HepG2 (cell line): ENCODE data around the gene THOC7. TPM values are rescaled to one million over a fixed set of nuclear protein-coding genes. Genes with fewer than 3 reads are reported as not detected.

Experiments
- ATAC-seq: fragments of 200-7000 bp; cut with Tn5 transposase; 3 replicates; pipeline ENCODE4 v1.9.1; 2020; ENCODE audit warnings: mild to moderate bottlenecking, moderate library complexity
- BruUV-seq: library from RNA; stranded (reverse); fragments of 400-500 nt; replicated peaks from 2 replicates; lab custom pipeline; 2021; lab: Mats Ljungman, UMichigan
- CTCF ChIA-PET: fragments of 300-600 bp; formaldehyde crosslinking; extraction: SDS; loops from one replicate; lab custom pipeline; 2021; ENCODE audit warnings: low total read pairs, inconsistent platforms, low intra/inter-chr PET ratio; lab: Yijun Ruan, JAX
- POLR2A ChIA-PET: fragments of 350-600 bp; sonication (Branson Sonifier 250); formaldehyde crosslinking; loops from one replicate; lab custom pipeline; 2020; ENCODE audit warnings: antibody characterized with exemption, inconsistent platforms; lab: Yijun Ruan, JAX
- DNase-seq: peaks from one replicate; pipeline ENCODE4 v3.0.0-alpha.2; 2015; ENCODE audit warnings: low spot score
- FAIRE-seq: peaks from 3 replicates; lab custom pipeline; 2011; peaks lifted over from hg19 to GRCh38; lab: Jason Lieb, UNC
- H2AFZ ChIP-seq: one replicate; pipeline ENCODE4 v1.6.1; 2011; ENCODE audit warnings: low read length, inconsistent platforms
- H3K27ac ChIP-seq: fragments of 300-600 bp; 3 replicates; pipeline ENCODE4 v1.8.0; 2011; ENCODE audit warnings: mixed run types, mild to moderate bottlenecking, mixed read lengths, low read length, inconsistent platforms; ENCODE audit not compliant: insufficient read depth; ENCODE audit errors: extremely low read length
- H3K27me3 ChIP-seq, 2 experiments: fragments of 200-600 bp in 1 of 2; 2 replicates in 1 of 2; 3 replicates in 1 of 2; pipeline versions ENCODE4 v1.6.0 to v1.8.0; 2011; ENCODE audit warnings: low read length in 2 of 2, mild to moderate bottlenecking in 2 of 2, moderate library complexity in 2 of 2, inconsistent platforms in 1 of 2; ENCODE audit not compliant: insufficient read depth in 2 of 2, control insufficient read depth in 1 of 2
- H3K36me3 ChIP-seq, 2 experiments: fragments of 200-600 bp in 1 of 2; replicated peaks in 1 of 2; 2 replicates in 1 of 2; 3 replicates in 1 of 2; pipeline versions ENCODE4 v1.5.1 to v1.8.0; 2011; ENCODE audit warnings: low read length in 2 of 2, inconsistent platforms in 1 of 2; ENCODE audit not compliant: insufficient read depth in 2 of 2, control insufficient read depth in 1 of 2
- H3K4me1 ChIP-seq: 2 replicates; pipeline ENCODE4 v1.5.1; 2012; ENCODE audit warnings: low read length, inconsistent platforms; ENCODE audit not compliant: insufficient read depth
- H3K4me2 ChIP-seq: 2 replicates; pipeline ENCODE4 v1.6.0; 2011; ENCODE audit warnings: low read depth, low read length, inconsistent platforms
- H3K4me3 ChIP-seq, 3 experiments: fragments of 200-600 bp in 1 of 3; sonication (generic), shearing (Covaris generic) in 1 of 3; replicated peaks in 1 of 3; 2 replicates each; pipeline ENCODE4 v1.5.1; 2011 to 2016; ENCODE audit warnings: low read length in 3 of 3, inconsistent platforms in 2 of 3, low read depth in 2 of 3, mild to moderate bottlenecking in 2 of 3, control low read depth in 1 of 3, mixed read lengths in 1 of 3; ENCODE audit not compliant: insufficient read depth in 1 of 3
- H3K79me2 ChIP-seq: one replicate; pipeline ENCODE4 v1.6.1; 2011; ENCODE audit warnings: low read length, inconsistent platforms; ENCODE audit not compliant: insufficient read depth
- H3K9ac ChIP-seq: 2 replicates; pipeline ENCODE4 v1.6.0; 2011; ENCODE audit warnings: mild to moderate bottlenecking, low read depth, low read length, inconsistent platforms; ENCODE audit not compliant: insufficient read depth
- H3K9me3 ChIP-seq: 2 replicates; pipeline ENCODE4 v1.5.1; 2012; ENCODE audit warnings: mild to moderate bottlenecking, low read length
- H4K20me1 ChIP-seq: 2 replicates; pipeline ENCODE4 v1.6.0; 2011; ENCODE audit warnings: inconsistent platforms, mild to moderate bottlenecking, low read length, moderate library complexity; ENCODE audit not compliant: insufficient read depth
- ARID2 ChIP-seq: sonication (generic); formaldehyde crosslinking; IDR thresholded peaks from 2 replicates; pipeline ENCODE4 v1.8.1; 2022; ENCODE audit warnings: mild to moderate bottlenecking, missing genetic modification reagents, borderline replicate concordance
- ELK4 ChIP-seq: sonication (generic); formaldehyde crosslinking; IDR thresholded peaks from 2 replicates; pipeline ENCODE4 v1.9.0; 2021; ENCODE audit warnings: missing genetic modification reagents, borderline replicate concordance
- FOXA3 ChIP-seq: IDR thresholded peaks from 2 replicates; pipeline ENCODE4 v1.6.1; 2016; ENCODE audit warnings: missing genetic modification reagents, missing compliant biosample characterization
- FOXK2 ChIP-seq: fragments of 450-650 bp; IDR thresholded peaks from 2 replicates; pipeline ENCODE4 v1.6.1; 2016
- HOXA9 ChIP-seq: sonication (generic); formaldehyde crosslinking; IDR thresholded peaks from 2 replicates; pipeline ENCODE4 v1.8.1; 2022; ENCODE audit warnings: missing genetic modification reagents, mild to moderate bottlenecking, moderate library complexity, borderline replicate concordance
- KDM5A ChIP-seq: fragments of 200-600 bp; sonication (generic); IDR thresholded peaks from 2 replicates; pipeline ENCODE4 v1.7.0; 2018; ENCODE audit warnings: antibody characterized with exemption, mild to moderate bottlenecking, low read length, borderline replicate concordance
- KDM6A ChIP-seq: IDR thresholded peaks from 2 replicates; pipeline ENCODE4 v1.6.1; 2016; ENCODE audit warnings: low read depth
- REPIN1 ChIP-seq: sonication (generic); formaldehyde crosslinking; IDR thresholded peaks from 2 replicates; pipeline ENCODE4 v1.8.0; 2022; ENCODE audit warnings: missing genetic modification reagents, low read depth, mild to moderate bottlenecking, borderline replicate concordance
- RFX5 ChIP-seq: IDR thresholded peaks from 2 replicates; pipeline ENCODE4 v1.6.1; 2011; ENCODE audit warnings: low read depth, low read length, improper control_type of control experiment
- TRIM22 ChIP-seq: fragments of 450-650 bp; IDR thresholded peaks from 2 replicates; pipeline ENCODE4 v1.6.1; 2017
- ZFP36L1 ChIP-seq: sonication (generic); formaldehyde crosslinking; IDR thresholded peaks from 2 replicates; pipeline ENCODE4 v1.8.0; 2022; ENCODE audit warnings: mild to moderate bottlenecking, missing genetic modification reagents, moderate library complexity
- ZNF180 ChIP-seq: sonication (generic); formaldehyde crosslinking; IDR thresholded peaks from 2 replicates; pipeline ENCODE4 v1.4.0; 2020; ENCODE audit warnings: low read depth, missing genetic modification reagents, borderline replicate concordance
- ZNF432 ChIP-seq: sonication (generic); formaldehyde crosslinking; IDR thresholded peaks from 2 replicates; pipeline ENCODE4 v1.5.0; 2020; ENCODE audit warnings: missing genetic modification reagents, mild to moderate bottlenecking, borderline replicate concordance
- ZNF546 ChIP-seq: sonication (generic); formaldehyde crosslinking; conservative IDR thresholded peaks from 2 replicates; pipeline ENCODE4 v1.8.1; 2023; ENCODE audit warnings: mild to moderate bottlenecking, missing genetic modification reagents
- ZNF639 ChIP-seq: conservative IDR thresholded peaks from 2 replicates; pipeline ENCODE4 v1.6.1; 2018; ENCODE audit warnings: missing genetic modification reagents
- ZNF644 ChIP-seq: IDR thresholded peaks from 2 replicates; pipeline ENCODE4 v1.6.1; 2016; ENCODE audit warnings: low read depth
- WGBS: methylation state at CpG from one replicate; pipeline ENCODE4 v1.1.6; 2017; ENCODE audit warnings: low lambda C conversion rate; 5-methylcytosine and 5-hydroxymethylcytosine counted together
- in situ Hi-C: cut with HindIII; loops from 2 replicates; pipeline ENCODE4 v1.10.0; 2017; ENCODE audit warnings: low pct_unique_long_range_greater_than_20kb; ENCODE audit not compliant: extremely low pct_ligation_motif_present
- intact Hi-C: fragments of 100-400 bp; cut with micrococcal nuclease; formaldehyde crosslinking; loops from one replicate; pipeline ENCODE4 v1.10.0; 2022; ENCODE audit not compliant: unreplicated experiment
- polyA plus RNA-seq, 8 experiments: library from polyadenylated mRNA; depleted of rRNA in 3 of 8; stranded (reverse) in 7 of 8; unstranded in 1 of 8; fragments of >200 nt; fragmentation: Illumina TruSeq in 4 of 8; extraction: Trizol in 4 of 8; gene quantifications; 2 replicates each; pipeline versions ENCODE4 v1.2.1 to v1.2.3, GENCODE V29; 2011 to 2016; ENCODE audit warnings: low read depth in 4 of 8, missing spikeins in 1 of 8, mixed read lengths in 1 of 8; ENCODE audit not compliant: insufficient read depth in 1 of 8
- total RNA-seq, 5 experiments: library from RNA; depleted of rRNA; stranded (reverse); fragments of >200 nt; fragmentation: Illumina TruSeq; extraction: Trizol; gene quantifications; 2 replicates each; pipeline ENCODE4 v1.2.3, GENCODE V29; 2016; ENCODE audit warnings: low read depth in 1 of 5
- TF ChIP-seq, protein P1 (sequence below): sonication (generic); formaldehyde crosslinking; IDR thresholded peaks from 2 replicates; pipeline ENCODE4 v1.5.0; 2020; ENCODE audit warnings: missing genetic modification reagents

The THOC7 gene
- total and polyA plus RNA-seq, 2 of the 13 experiments (the other 11 are each of a cell fraction or from before 2014, with no cell fraction given): 32.8 to 63.5 TPM

DNA sequence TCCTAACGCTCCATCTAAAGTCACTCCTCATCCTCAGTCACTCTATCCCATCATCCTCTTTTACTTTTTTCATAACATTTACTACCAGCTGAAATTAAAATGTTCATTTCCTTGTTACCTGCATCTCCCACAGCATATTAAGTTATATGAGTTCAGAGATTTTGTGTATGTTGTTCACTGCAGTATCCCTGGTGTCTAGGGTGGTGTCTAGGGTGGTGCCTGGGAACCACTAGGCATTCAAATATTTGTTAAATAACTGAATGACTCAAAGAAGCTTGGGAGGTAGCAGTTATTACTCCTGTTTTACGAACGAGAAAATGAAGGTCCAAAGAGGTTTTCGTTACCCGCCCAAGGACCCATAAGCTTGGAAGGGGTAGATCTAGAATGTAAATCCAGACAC lies 46.4 kb downstream of the THOC7 start:
- no peak for FAIRE-seq
- no TSS peak for BruUV-seq
- CTCF ChIA-PET: interaction anchor here (2.6 kb wide), 1 partner anchor 468 kb away, joined by 35 read pairs; no protein-coding TSS in a partner anchor
- Histone ChIP-seq H3K4me3 (no peak overlapping the region), H2AFZ (no peak overlapping the region), H3K9me3 (no peaks in the 10 kb centered on the region), H3K79me2 (no peaks in the 10 kb centered on the region)
- TF ChIP-seq ZNF644 (CRISPR knock-in tag) (no peak), ARID2 (CRISPR knock-in tag) (no peak), TRIM22 (no peak), REPIN1 (CRISPR knock-in tag) (no peak), FOXK2 (no peak), FOXA3 (CRISPR knock-in tag) (no peak), ZNF546 (CRISPR knock-in tag) (no peak), ZNF639 (CRISPR knock-in tag) (no peak), ELK4 (no peak), ZNF432 (CRISPR knock-in tag) (no peak), KDM5A (no peak), RFX5 (no peak), KDM6A (no peak), ZNF180 (CRISPR knock-in tag) (no peak), ZFP36L1 (CRISPR knock-in tag) (no peak), HOXA9 (no peak)
- TF ChIP-seq, protein P1, sequence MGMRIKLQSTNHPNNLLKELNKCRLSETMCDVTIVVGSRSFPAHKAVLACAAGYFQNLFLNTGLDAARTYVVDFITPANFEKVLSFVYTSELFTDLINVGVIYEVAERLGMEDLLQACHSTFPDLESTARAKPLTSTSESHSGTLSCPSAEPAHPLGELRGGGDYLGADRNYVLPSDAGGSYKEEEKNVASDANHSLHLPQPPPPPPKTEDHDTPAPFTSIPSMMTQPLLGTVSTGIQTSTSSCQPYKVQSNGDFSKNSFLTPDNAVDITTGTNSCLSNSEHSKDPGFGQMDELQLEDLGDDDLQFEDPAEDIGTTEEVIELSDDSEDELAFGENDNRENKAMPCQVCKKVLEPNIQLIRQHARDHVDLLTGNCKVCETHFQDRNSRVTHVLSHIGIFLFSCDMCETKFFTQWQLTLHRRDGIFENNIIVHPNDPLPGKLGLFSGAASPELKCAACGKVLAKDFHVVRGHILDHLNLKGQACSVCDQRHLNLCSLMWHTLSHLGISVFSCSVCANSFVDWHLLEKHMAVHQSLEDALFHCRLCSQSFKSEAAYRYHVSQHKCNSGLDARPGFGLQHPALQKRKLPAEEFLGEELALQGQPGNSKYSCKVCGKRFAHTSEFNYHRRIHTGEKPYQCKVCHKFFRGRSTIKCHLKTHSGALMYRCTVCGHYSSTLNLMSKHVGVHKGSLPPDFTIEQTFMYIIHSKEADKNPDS: no peak
- TF ChIP-seq, all 625 proteins: peak for 0
- H3K4me2 ChIP-seq: no peak overlapping the region
- no peak for ATAC-seq
- DNase-seq: no peak
- no peaks in the 10 kb centered on the region for H3K27me3 ChIP-seq
- in situ Hi-C loops (loop anchor here (5.0 to 25.0 kb wide), 2 partner anchors 465 to 1180 kb away; no protein-coding TSS in a partner anchor), intact Hi-C loops (no loop called here)
- H3K27ac ChIP-seq: no peak overlapping the region
- WGBS: 78% methylated on average over 5 of the region's 5 CpGs
- no peaks in the 10 kb centered on the region for H4K20me1 ChIP-seq
- POLR2A ChIA-PET: no interaction called here
- H3K36me3 ChIP-seq: no peaks in the 10 kb centered on the region
- no peak overlapping the region for H3K9ac ChIP-seq
- peaks cover 10% of the 10 kb centered on the region for H3K4me1 ChIP-seq
